HepG2 (cell line): ENCODE results near the gene FOXRED2. TPM values are rescaled to one million over a fixed set of nuclear protein-coding genes. Genes with fewer than 3 reads are reported as not detected.

Experiments used
- CEBPB ChIP-seq: IDR thresholded peaks from 2 replicates; pipeline ENCODE4 v1.6.1; 2011; ENCODE audit warnings: low read depth, low read length, improper control_type of control experiment, borderline replicate concordance
- FUBP1 ChIP-seq: sonication (generic); formaldehyde crosslinking; IDR thresholded peaks from 2 replicates; pipeline ENCODE4 v1.5.1; 2020; ENCODE audit warnings: missing genetic modification reagents, mild to moderate bottlenecking, borderline replicate concordance
- HNF4A ChIP-seq: sonication (generic); formaldehyde crosslinking; IDR thresholded peaks from 2 replicates; pipeline ENCODE4 v1.4.0; 2020; ENCODE audit warnings: missing genetic modification reagents
- KLF16 ChIP-seq, 2 experiments: sonication (generic) in 1 of 2; formaldehyde crosslinking in 1 of 2; IDR thresholded peaks; 2 replicates each; pipeline versions ENCODE4 v1.6.1 to v1.8.0; 2016 to 2023; ENCODE audit warnings: missing genetic modification reagents in 2 of 2, missing compliant biosample characterization in 1 of 2
- KLF6 ChIP-seq: IDR thresholded peaks from 2 replicates; pipeline ENCODE4 v1.8.0; 2016; ENCODE audit warnings: missing biosample characterization, missing genetic modification reagents
- LBX2 ChIP-seq: sonication (generic); formaldehyde crosslinking; IDR thresholded peaks from 2 replicates; pipeline ENCODE4 v1.5.0; 2020; ENCODE audit warnings: missing genetic modification reagents, mild to moderate bottlenecking, borderline replicate concordance
- NONO ChIP-seq, 2 experiments: fragments of 450-650 bp in 1 of 2; sonication (generic) in 1 of 2; formaldehyde crosslinking in 1 of 2; IDR thresholded peaks in 1 of 2; conservative IDR thresholded peaks in 1 of 2; 2 replicates each; pipeline versions ENCODE4 v1.6.1 to v1.8.0; 2017 to 2022; ENCODE audit warnings: mild to moderate bottlenecking in 1 of 2, missing genetic modification reagents in 1 of 2, moderate library complexity in 1 of 2
- TEAD3 ChIP-seq: optimal IDR thresholded peaks from 2 replicates; pipeline ENCODE3; 2016; ENCODE audit warnings: borderline replicate concordance
- ZEB1 ChIP-seq: IDR thresholded peaks from 2 replicates; pipeline ENCODE4 v1.6.1; 2012; ENCODE audit warnings: mild to moderate bottlenecking, low read depth, inconsistent platforms; ENCODE audit not compliant: insufficient replicate concordance
- ZFP36 ChIP-seq: fragments of 150-350 bp; IDR thresholded peaks from 2 replicates; pipeline ENCODE4 v1.6.1; 2018; ENCODE audit warnings: borderline replicate concordance, low read length, low read depth; ENCODE audit not compliant: partially characterized antibody
- ZFP82 ChIP-seq: sonication (generic); formaldehyde crosslinking; IDR thresholded peaks from 2 replicates; pipeline ENCODE4 v1.5.1; 2020; ENCODE audit warnings: mild to moderate bottlenecking, missing genetic modification reagents, borderline replicate concordance
- ZFX ChIP-seq: sonication (generic); formaldehyde crosslinking; IDR thresholded peaks from 2 replicates; pipeline ENCODE4 v1.4.0; 2020; ENCODE audit warnings: mild to moderate bottlenecking, low read depth, missing genetic modification reagents, moderate library complexity
- ZNF501 ChIP-seq: sonication (generic); formaldehyde crosslinking; IDR thresholded peaks from 2 replicates; pipeline ENCODE4 v1.5.1; 2020; ENCODE audit warnings: mild to moderate bottlenecking, moderate library complexity, missing genetic modification reagents
- ZNF556 ChIP-seq: sonication (generic); formaldehyde crosslinking; IDR thresholded peaks from 2 replicates; pipeline ENCODE4 v1.4.0; 2020; ENCODE audit warnings: mild to moderate bottlenecking, missing genetic modification reagents, borderline replicate concordance
- polyA plus RNA-seq, 8 experiments: library from polyadenylated mRNA; depleted of rRNA in 3 of 8; stranded (reverse) in 7 of 8; unstranded in 1 of 8; fragments of >200 nt; fragmentation: Illumina TruSeq in 4 of 8; extraction: Trizol in 4 of 8; gene quantifications; 2 replicates each; pipeline versions ENCODE4 v1.2.1 to v1.2.3, GENCODE V29; 2011 to 2016; ENCODE audit warnings: low read depth in 4 of 8, missing spikeins in 1 of 8, mixed read lengths in 1 of 8; ENCODE audit not compliant: insufficient read depth in 1 of 8
- total RNA-seq, 5 experiments: library from RNA; depleted of rRNA; stranded (reverse); fragments of >200 nt; fragmentation: Illumina TruSeq; extraction: Trizol; gene quantifications; 2 replicates each; pipeline ENCODE4 v1.2.3, GENCODE V29; 2016; ENCODE audit warnings: low read depth in 1 of 5
- TF ChIP-seq, protein P1 (sequence below): sonication (generic); formaldehyde crosslinking; IDR thresholded peaks from 2 replicates; pipeline ENCODE4 v1.5.0; 2020; ENCODE audit warnings: mild to moderate bottlenecking, missing genetic modification reagents
- TF ChIP-seq, protein P2 (sequence below): sonication (generic); formaldehyde crosslinking; IDR thresholded peaks from 2 replicates; pipeline ENCODE4 v1.9.0; 2021; ENCODE audit warnings: missing genetic modification reagents, borderline replicate concordance
- TF ChIP-seq, protein P3 (sequence below): sonication (generic); formaldehyde crosslinking; IDR thresholded peaks from 2 replicates; pipeline ENCODE4 v1.4.0; 2020; ENCODE audit warnings: low read depth, mild to moderate bottlenecking, missing genetic modification reagents

Gene FOXRED2
- total and polyA plus RNA-seq, 2 of the 13 experiments (the other 11 are each of a cell fraction or from before 2014, with no cell fraction given): 9.3 to 28.1 TPM

- TF ChIP-seq HNF4A (CRISPR knock-in tag) (peak; percentile 48; the same call in 1 of the 2 replicates), CEBPB (0 out of 2 replicates have a peak, but pooled peaks have one; percentile 25), NONO (IDR thresholded peaks at IDR 0.05) (no peak), NONO (CRISPR knock-in tag; conservative IDR thresholded peaks at IDR 0.05) (peak; percentile 95; the same call in 1 of the 2 replicates), ZNF556 (peak; percentile 95; the same call in 1 of the 2 replicates), LBX2 (CRISPR knock-in tag) (0 out of 2 replicates have a peak, but pooled peaks have one; percentile 16), ZEB1 (peak; percentile 56), TEAD3 (CRISPR knock-in tag) (peak; percentile 61), KLF16 (CRISPR knock-in tag; IDR thresholded peaks at IDR 0.05) (peak in 1 of 2 experiments; percentile 93; a peak in 2 of 4 replicates), KLF6 (CRISPR knock-in tag) (peak; percentile 54), ZFX (CRISPR knock-in tag) (peak; percentile 91), ZFP82 (CRISPR knock-in tag) (peak; percentile 82), ZFP36 (no peak), ZNF501 (CRISPR knock-in tag) (peak; percentile 93), FUBP1 (CRISPR knock-in tag) (peak; percentile 58; the same call in 1 of the 2 replicates)
- TF ChIP-seq, protein P1, sequence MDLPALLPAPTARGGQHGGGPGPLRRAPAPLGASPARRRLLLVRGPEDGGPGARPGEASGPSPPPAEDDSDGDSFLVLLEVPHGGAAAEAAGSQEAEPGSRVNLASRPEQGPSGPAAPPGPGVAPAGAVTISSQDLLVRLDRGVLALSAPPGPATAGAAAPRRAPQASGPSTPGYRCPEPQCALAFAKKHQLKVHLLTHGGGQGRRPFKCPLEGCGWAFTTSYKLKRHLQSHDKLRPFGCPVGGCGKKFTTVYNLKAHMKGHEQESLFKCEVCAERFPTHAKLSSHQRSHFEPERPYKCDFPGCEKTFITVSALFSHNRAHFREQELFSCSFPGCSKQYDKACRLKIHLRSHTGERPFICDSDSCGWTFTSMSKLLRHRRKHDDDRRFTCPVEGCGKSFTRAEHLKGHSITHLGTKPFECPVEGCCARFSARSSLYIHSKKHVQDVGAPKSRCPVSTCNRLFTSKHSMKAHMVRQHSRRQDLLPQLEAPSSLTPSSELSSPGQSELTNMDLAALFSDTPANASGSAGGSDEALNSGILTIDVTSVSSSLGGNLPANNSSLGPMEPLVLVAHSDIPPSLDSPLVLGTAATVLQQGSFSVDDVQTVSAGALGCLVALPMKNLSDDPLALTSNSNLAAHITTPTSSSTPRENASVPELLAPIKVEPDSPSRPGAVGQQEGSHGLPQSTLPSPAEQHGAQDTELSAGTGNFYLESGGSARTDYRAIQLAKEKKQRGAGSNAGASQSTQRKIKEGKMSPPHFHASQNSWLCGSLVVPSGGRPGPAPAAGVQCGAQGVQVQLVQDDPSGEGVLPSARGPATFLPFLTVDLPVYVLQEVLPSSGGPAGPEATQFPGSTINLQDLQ (CRISPR knock-in tag): peak; percentile 87; the same call in 1 of the 2 replicates
- TF ChIP-seq, protein P2, sequence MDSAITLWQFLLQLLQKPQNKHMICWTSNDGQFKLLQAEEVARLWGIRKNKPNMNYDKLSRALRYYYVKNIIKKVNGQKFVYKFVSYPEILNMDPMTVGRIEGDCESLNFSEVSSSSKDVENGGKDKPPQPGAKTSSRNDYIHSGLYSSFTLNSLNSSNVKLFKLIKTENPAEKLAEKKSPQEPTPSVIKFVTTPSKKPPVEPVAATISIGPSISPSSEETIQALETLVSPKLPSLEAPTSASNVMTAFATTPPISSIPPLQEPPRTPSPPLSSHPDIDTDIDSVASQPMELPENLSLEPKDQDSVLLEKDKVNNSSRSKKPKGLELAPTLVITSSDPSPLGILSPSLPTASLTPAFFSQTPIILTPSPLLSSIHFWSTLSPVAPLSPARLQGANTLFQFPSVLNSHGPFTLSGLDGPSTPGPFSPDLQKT (CRISPR knock-in tag): 0 out of 2 replicates have a peak, but pooled peaks have one; percentile 83
- TF ChIP-seq, protein P3, sequence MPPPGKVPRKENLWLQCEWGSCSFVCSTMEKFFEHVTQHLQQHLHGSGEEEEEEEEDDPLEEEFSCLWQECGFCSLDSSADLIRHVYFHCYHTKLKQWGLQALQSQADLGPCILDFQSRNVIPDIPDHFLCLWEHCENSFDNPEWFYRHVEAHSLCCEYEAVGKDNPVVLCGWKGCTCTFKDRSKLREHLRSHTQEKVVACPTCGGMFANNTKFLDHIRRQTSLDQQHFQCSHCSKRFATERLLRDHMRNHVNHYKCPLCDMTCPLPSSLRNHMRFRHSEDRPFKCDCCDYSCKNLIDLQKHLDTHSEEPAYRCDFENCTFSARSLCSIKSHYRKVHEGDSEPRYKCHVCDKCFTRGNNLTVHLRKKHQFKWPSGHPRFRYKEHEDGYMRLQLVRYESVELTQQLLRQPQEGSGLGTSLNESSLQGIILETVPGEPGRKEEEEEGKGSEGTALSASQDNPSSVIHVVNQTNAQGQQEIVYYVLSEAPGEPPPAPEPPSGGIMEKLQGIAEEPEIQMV: peak; percentile 65; the same call in 1 of the 2 replicates
These were observed 22.2 kb upstream of the FOXRED2 start, which contains the start of gene EIF3D (continued) for GRCh38 chr22:36528795-36529751.
